CD14-positive monocyte (primary cell): ENCODE data around the gene TMEM63C. TPM values are rescaled to one million over a fixed set of nuclear protein-coding genes. Genes with fewer than 3 reads are reported as not detected.

ENCODE experiments used
- DNase-seq, 3 donors: peaks; one replicate each; pipeline ENCODE4 v3.0.0-alpha.2; 2011 to 2022
- H2AFZ ChIP-seq: 2 replicates; pipeline ENCODE4 v1.6.0; 2012; ENCODE audit warnings: mild to moderate bottlenecking, low read depth, low read length, inconsistent platforms; ENCODE audit not compliant: insufficient read depth, poor library complexity, severe bottlenecking
- H3K27ac ChIP-seq, 2 donors: 1 replicate in 1 of 2; 2 replicates in 1 of 2; pipeline ENCODE4 v1.5.1; 2012 to 2013; ENCODE audit warnings: low read length in 2 of 2, control low read depth in 1 of 2, inconsistent platforms in 1 of 2, low read depth in 1 of 2, mild to moderate bottlenecking in 1 of 2
- H3K27me3 ChIP-seq, 2 donors: one replicate each; pipeline versions ENCODE4 v1.6.0 to v1.6.1; 2011 to 2013; ENCODE audit warnings: low read length in 2 of 2; ENCODE audit not compliant: control insufficient read depth in 2 of 2, insufficient read depth in 2 of 2
- H3K36me3 ChIP-seq, 2 donors: replicated peaks in 1 of 2; 1 replicate in 1 of 2; 2 replicates in 1 of 2; pipeline versions ENCODE4 v1.5.1 to v1.6.1; 2012 to 2013; ENCODE audit warnings: low read length in 2 of 2, control low read depth in 1 of 2, inconsistent platforms in 1 of 2, mild to moderate bottlenecking in 1 of 2; ENCODE audit not compliant: insufficient read depth in 2 of 2, control insufficient read depth in 1 of 2
- H3K4me1 ChIP-seq, 2 donors: 1 replicate in 1 of 2; 2 replicates in 1 of 2; pipeline versions ENCODE4 v1.5.1 to v1.6.1; 2012 to 2013; ENCODE audit warnings: low read length in 2 of 2, control low read depth in 1 of 2, inconsistent platforms in 1 of 2, mild to moderate bottlenecking in 1 of 2, moderate library complexity in 1 of 2; ENCODE audit not compliant: insufficient read depth in 2 of 2, control insufficient read depth in 1 of 2
- H3K4me2 ChIP-seq: replicated peaks from 2 replicates; pipeline ENCODE3; 2012; ENCODE audit warnings: low read length, moderate library complexity, mild to moderate bottlenecking; ENCODE audit not compliant: poor library complexity, severe bottlenecking; ENCODE audit errors: extremely low read depth
- H3K4me3 ChIP-seq, 3 experiments: fragments of 200-600 bp in 1 of 3; sonication (generic) in 1 of 3; replicated peaks in 1 of 3; 1 replicate in 2 of 3; 2 replicates in 1 of 3; pipeline ENCODE4 v1.5.1; 2011 to 2013; ENCODE audit warnings: low read length in 3 of 3, mild to moderate bottlenecking in 3 of 3, control low read depth in 2 of 3, low read depth in 2 of 3, inconsistent platforms in 1 of 3, moderate library complexity in 1 of 3
- H3K79me2 ChIP-seq: 2 replicates; pipeline ENCODE4 v1.6.0; 2012; ENCODE audit warnings: mild to moderate bottlenecking, control low read depth, inconsistent platforms, low read length, moderate library complexity; ENCODE audit not compliant: insufficient read depth
- H3K9ac ChIP-seq: 2 replicates; pipeline ENCODE4 v1.6.0; 2017; ENCODE audit warnings: low read length, mild to moderate bottlenecking; ENCODE audit not compliant: insufficient read depth, poor library complexity, severe bottlenecking
- H3K9me3 ChIP-seq, 2 donors: replicated peaks in 1 of 2; 1 replicate in 1 of 2; 2 replicates in 1 of 2; pipeline versions ENCODE4 v1.5.1 to v1.6.1; 2012 to 2013; ENCODE audit warnings: low read length in 2 of 2, control low read depth in 1 of 2; ENCODE audit not compliant: control insufficient read depth in 1 of 2, insufficient read depth in 1 of 2
- H4K20me1 ChIP-seq: 2 replicates; pipeline ENCODE4 v1.6.0; 2012; ENCODE audit warnings: mild to moderate bottlenecking, low read length, control low read depth, moderate library complexity; ENCODE audit not compliant: insufficient read depth
- H3K27ac Mint-ChIP-seq, 7 donors: one replicate each; pipeline ENCODE4 v1.8.0; 2020; ENCODE audit warnings: mild to moderate bottlenecking in 7 of 7, mixed read lengths in 7 of 7, moderate library complexity in 6 of 7, inconsistent platforms in 2 of 7
- H3K27me3 Mint-ChIP-seq, 3 donors: one replicate each; pipeline ENCODE4 v1.8.0; 2021 to 2022; ENCODE audit warnings: low read depth in 3 of 3, mild to moderate bottlenecking in 3 of 3, mixed read lengths in 3 of 3, moderate library complexity in 3 of 3, inconsistent platforms in 1 of 3
- H3K36me3 Mint-ChIP-seq, 2 donors: one replicate each; pipeline ENCODE4 v1.8.0; 2020; ENCODE audit warnings: mixed read lengths in 2 of 2, inconsistent platforms in 1 of 2, mild to moderate bottlenecking in 1 of 2
- H3K4me1 Mint-ChIP-seq: one replicate; pipeline ENCODE4 v1.8.0; 2020; ENCODE audit warnings: mild to moderate bottlenecking, mixed read lengths
- H3K4me3 Mint-ChIP-seq, 2 donors: one replicate each; pipeline ENCODE4 v1.8.0; 2020; ENCODE audit warnings: mild to moderate bottlenecking in 2 of 2, mixed read lengths in 2 of 2, moderate library complexity in 1 of 2
- H3K9me3 Mint-ChIP-seq, 7 donors: one replicate each; pipeline ENCODE4 v1.8.0; 2020 to 2022; ENCODE audit warnings: mixed read lengths in 7 of 7, mild to moderate bottlenecking in 6 of 7, moderate library complexity in 6 of 7, inconsistent platforms in 2 of 7
- CTCF ChIP-seq: fragments of 200-600 bp; IDR thresholded peaks from one replicate; pipeline ENCODE4 v1.8.0; 2022; ENCODE audit warnings: antibody characterized with exemption, mild to moderate bottlenecking
- WGBS: methylation state at CpG from one replicate; pipeline ENCODE4 v1.1.5; 2013; ENCODE audit warnings: missing lambda C conversion rate; ENCODE audit not compliant: insufficient coverage; 5-methylcytosine and 5-hydroxymethylcytosine counted together
- intact Hi-C, 2 donors: fragments of 100-400 bp; cut with micrococcal nuclease; formaldehyde crosslinking; loops; one replicate each; pipeline versions ENCODE4 v1.15.0 to v1.15.1; 2023
- polyA plus RNA-seq, 3 donors: library from polyadenylated mRNA; depleted of rRNA in 1 of 3; unstranded in 2 of 3; stranded (reverse) in 1 of 3; fragments of 300-500 nt in 2 of 3; fragments of >200 nt in 1 of 3; fragmentation: Illumina TruSeq in 2 of 3; gene quantifications; 1 replicate in 2 of 3; 2 replicates in 1 of 3; pipeline ENCODE4 v1.2.3, GENCODE V29; 2012 to 2021
- small RNA-seq: library from RNA; depleted of rRNA; stranded (forward); fragments of <200 nt; gene quantifications from one replicate; pipeline ENCODE3, GENCODE V24; 2012; ENCODE audit warnings: low read depth; ENCODE audit not compliant: insufficient read length

The TMEM63C gene
- polyA plus RNA-seq, 3 donors: 0.78 to 4.4 TPM; not detected in 1

- Histone ChIP-seq H3K27me3 (no peaks in the 10 kb centered on the region), H3K79me2 (no peaks in the 10 kb centered on the region), H4K20me1 (no peaks in the 10 kb centered on the region), H3K4me2 (no peak overlapping the region), H3K4me3 (no peak overlapping the region), H3K27ac (no peak overlapping the region), H3K36me3 (peaks cover 5% of the 10 kb centered on the region in 2 donors), H2AFZ (no peak overlapping the region), H3K9me3 (no peaks in the 10 kb centered on the region), H3K4me1 (peaks cover 16 to 24% of the 10 kb centered on the region in 2 donors), H3K9ac (no peak overlapping the region)
- WGBS: 94% methylated on average over 2 of the region's 3 CpGs
- Mint-ChIP-seq H3K9me3 (peaks cover 0 to 5% (median 0%) of the 10 kb centered on the region in 7 donors), H3K27ac (no peak overlapping the region), H3K27me3 (peaks cover 0 to 2% (median 0%) of the 10 kb centered on the region in 3 donors), H3K36me3 (peaks cover 13 to 18% of the 10 kb centered on the region in 2 donors), H3K4me1 (peaks cover 26% of the 10 kb centered on the region), H3K4me3 (no peak overlapping the region)
- DNase-seq: no peak
- no peak for TF ChIP-seq CTCF
- intact Hi-C loops: no loop called here
Observed at GRCh38 chr14:77306416-77306815, 124.8 kb downstream of the TMEM63C start.

GRCh38 chr14:77306851-77307496 lies 125.4 kb downstream of the TMEM63C start:
- Histone ChIP-seq H3K4me1 (peaks cover 17 to 28% of the 10 kb centered on the region in 2 donors), H3K4me3 (no peak overlapping the region), H3K4me2 (no peak overlapping the region), H3K79me2 (no peaks in the 10 kb centered on the region), H2AFZ (no peak overlapping the region), H3K9ac (no peak overlapping the region), H3K27me3 (no peaks in the 10 kb centered on the region), H3K27ac (no peak overlapping the region), H3K36me3 (peaks cover 5% of the 10 kb centered on the region in 2 donors), H4K20me1 (no peaks in the 10 kb centered on the region), H3K9me3 (no peaks in the 10 kb centered on the region)
- Mint-ChIP-seq H3K27me3 (peaks cover 0 to 2% (median 0%) of the 10 kb centered on the region in 3 donors), H3K4me3 (no peak overlapping the region), H3K36me3 (peaks cover 13 to 18% of the 10 kb centered on the region in 2 donors), H3K9me3 (peaks cover 0 to 5% (median 0%) of the 10 kb centered on the region in 7 donors), H3K27ac (no peak overlapping the region), H3K4me1 (peaks cover 30% of the 10 kb centered on the region)
- intact Hi-C loops: no loop called here
- no peak for TF ChIP-seq CTCF
- 100% methylated on average over 2 of the region's 3 CpGs for WGBS
- no peak for DNase-seq

Small RNAs within 50 kb of the gene (small RNA-seq; reads per million reads assigned to genes)
- gene MIR1260A (not detected), gene RF00421 (not detected)

Other genes starting within 250 kb of the TMEM63C start
- 10 to 100 TPM in 1 of 3 donors, 1 to 10 TPM in 2; 1.4 to 17.9 (median 1.9) TPM for gene IRF2BPL, start 153.1 kb upstream of the TMEM63C start, polyA plus RNA-seq
- 10 to 100 TPM in 1 of 3 donors, 1 to 10 TPM in 2; 4.4 to 11.2 (median 7.0) TPM for gene CIPC, start 83.5 kb upstream of the TMEM63C start, polyA plus RNA-seq
- not detected for gene ZDHHC22, start 40.0 kb upstream of the TMEM63C start, polyA plus RNA-seq
- gene NGB, start 89.4 kb downstream of the TMEM63C start, polyA plus RNA-seq: not detected
- gene POMT2, start 139.1 kb downstream of the TMEM63C start, polyA plus RNA-seq: 1 to 10 TPM; 1.5 to 8.9 (median 1.8) TPM
- 10 to 100 TPM; 12.8 to 16.4 (median 15.3) TPM for gene GSTZ1, start 139.2 kb downstream of the TMEM63C start, polyA plus RNA-seq
- gene TMED8, start 195.3 kb downstream of the TMEM63C start, polyA plus RNA-seq: 1 to 10 TPM; 5.4 to 6.2 (median 6.1) TPM
- under 1 TPM in 2 of 3 donors, not detected in 1; 0.08 to 0.65 TPM for gene SAMD15, start 195.6 kb downstream of the TMEM63C start, polyA plus RNA-seq
- gene NOXRED1, start 241.7 kb downstream of the TMEM63C start, polyA plus RNA-seq: under 1 TPM in 1 of 3 donors, not detected in 2; 0.39 TPM